Gastrocnemius medialis (tissue), 4 donors: ENCODE data around the gene RBM38. TPM values are rescaled to one million over a fixed set of nuclear protein-coding genes. Genes with fewer than 3 reads are reported as not detected.

Experiments
- ATAC-seq, 2 donors: fragments of 150-250 bp; one replicate each; pipeline ENCODE4 v1.9.1; 2016
- DNase-seq, 2 donors: peaks; one replicate each; pipeline ENCODE4 v3.0.0-alpha.2; 2019
- H3K27ac ChIP-seq, 4 donors: fragments of 200-600 bp; sonication (generic); 1 replicate in 1 of 4; 2 replicates in 3 of 4; pipeline ENCODE4 v1.5.1; 2016 to 2018; ENCODE audit warnings: mild to moderate bottlenecking in 2 of 4, moderate library complexity in 1 of 4
- H3K27me3 ChIP-seq, 3 donors: fragments of 200-600 bp; sonication (generic) in 2 of 3; 1 replicate in 1 of 3; 2 replicates in 2 of 3; pipeline versions ENCODE4 v1.5.1 to v1.6.0; 2016 to 2019; ENCODE audit warnings: mild to moderate bottlenecking in 1 of 3, moderate library complexity in 1 of 3
- H3K36me3 ChIP-seq, 2 donors: fragments of 200-600 bp; sonication (generic) in 1 of 2; one replicate each; pipeline ENCODE4 v1.5.1; 2017 to 2018
- H3K4me1 ChIP-seq, 2 donors: fragments of 200-600 bp; sonication (generic) in 1 of 2; one replicate each; pipeline ENCODE4 v1.5.1; 2016 to 2017; ENCODE audit warnings: mild to moderate bottlenecking in 2 of 2
- H3K4me3 ChIP-seq, 4 donors: fragments of 200-600 bp; sonication (generic) in 3 of 4; 1 replicate in 1 of 4; 2 replicates in 3 of 4; pipeline ENCODE4 v1.5.1; 2016 to 2019; ENCODE audit warnings: mild to moderate bottlenecking in 2 of 4
- H3K9me3 ChIP-seq, 3 donors: fragments of 200-600 bp; sonication (generic) in 2 of 3; 1 replicate in 1 of 3; 2 replicates in 2 of 3; pipeline ENCODE4 v1.5.1; 2016 to 2019
- POLR2A ChIP-seq, 2 donors: fragments of 450-650 bp; IDR thresholded peaks; one replicate each; pipeline ENCODE4 v1.6.1; 2017; ENCODE audit warnings: antibody characterized with exemption in 2 of 2, mild to moderate bottlenecking in 2 of 2, moderate library complexity in 2 of 2
- in situ Hi-C, 4 donors: fragments of 200-750 bp; cut with MboI; loops; one replicate each; pipeline versions ENCODE4 v1.15.0 to v1.8.0; 2017; ENCODE audit warnings: low sequenced_read_pairs in 4 of 4
- intact Hi-C: fragments of 100-400 bp; cut with DNase I; formaldehyde crosslinking; loops from one replicate; pipeline ENCODE4 v1.15.1; 2023; ENCODE audit warnings: low total_unique reads
- total RNA-seq, 4 donors: library from RNA; depleted of rRNA; stranded (reverse); fragments of >200 nt; gene quantifications; one replicate each; pipeline versions ENCODE4 v1.1.0 to v1.2.3, GENCODE V29; 2016
- TF ChIP-seq, protein P1 (sequence below), 5 experiments: fragments of 450-650 bp in 3 of 5; fragments of 200-600 bp in 2 of 5; sonication (generic) in 2 of 5; IDR thresholded peaks in 4 of 5; conservative IDR thresholded peaks in 1 of 5; 1 replicate in 4 of 5; 2 replicates in 1 of 5; pipeline ENCODE4 v1.5.1; 2016 to 2019; ENCODE audit warnings: antibody characterized with exemption in 5 of 5, mild to moderate bottlenecking in 3 of 5, moderate library complexity in 3 of 5

The RBM38 gene
- total RNA-seq, 4 donors from 2014 or later, result 56.7 to 229 (median 177) TPM

DNA sequence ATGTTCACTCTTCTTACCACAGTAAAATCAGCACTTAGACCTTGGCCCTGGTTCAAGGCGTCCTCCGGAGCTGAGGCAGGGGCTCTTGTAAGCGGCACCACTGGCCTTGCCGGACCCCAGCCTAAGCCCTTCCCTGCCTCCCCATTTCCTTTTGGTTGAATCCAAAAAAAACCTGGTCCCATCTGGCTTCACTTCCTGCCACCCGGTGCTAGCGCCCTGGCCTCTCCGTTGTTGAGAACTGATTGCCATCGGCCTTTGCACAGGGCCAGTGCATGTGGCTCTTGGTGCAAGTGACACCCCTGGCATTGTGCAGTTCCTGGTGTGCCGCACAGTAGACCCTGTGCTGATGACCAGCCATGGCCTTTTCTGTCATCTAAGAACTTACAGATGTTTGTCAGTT, 19.0 kb upstream of the RBM38 start:
- Histone ChIP-seq H3K36me3 (peaks cover 0 to 99% of the 10 kb centered on the region in 2 donors), H3K4me1 (no peaks in the 10 kb centered on the region), H3K4me3 (no peak overlapping the region), H3K9me3 (no peaks in the 10 kb centered on the region), H3K27ac (no peak overlapping the region), H3K27me3 (no peaks in the 10 kb centered on the region)
- TF ChIP-seq POLR2A (IDR thresholded peaks at IDR 0.05), result no peak
- TF ChIP-seq, protein P1, sequence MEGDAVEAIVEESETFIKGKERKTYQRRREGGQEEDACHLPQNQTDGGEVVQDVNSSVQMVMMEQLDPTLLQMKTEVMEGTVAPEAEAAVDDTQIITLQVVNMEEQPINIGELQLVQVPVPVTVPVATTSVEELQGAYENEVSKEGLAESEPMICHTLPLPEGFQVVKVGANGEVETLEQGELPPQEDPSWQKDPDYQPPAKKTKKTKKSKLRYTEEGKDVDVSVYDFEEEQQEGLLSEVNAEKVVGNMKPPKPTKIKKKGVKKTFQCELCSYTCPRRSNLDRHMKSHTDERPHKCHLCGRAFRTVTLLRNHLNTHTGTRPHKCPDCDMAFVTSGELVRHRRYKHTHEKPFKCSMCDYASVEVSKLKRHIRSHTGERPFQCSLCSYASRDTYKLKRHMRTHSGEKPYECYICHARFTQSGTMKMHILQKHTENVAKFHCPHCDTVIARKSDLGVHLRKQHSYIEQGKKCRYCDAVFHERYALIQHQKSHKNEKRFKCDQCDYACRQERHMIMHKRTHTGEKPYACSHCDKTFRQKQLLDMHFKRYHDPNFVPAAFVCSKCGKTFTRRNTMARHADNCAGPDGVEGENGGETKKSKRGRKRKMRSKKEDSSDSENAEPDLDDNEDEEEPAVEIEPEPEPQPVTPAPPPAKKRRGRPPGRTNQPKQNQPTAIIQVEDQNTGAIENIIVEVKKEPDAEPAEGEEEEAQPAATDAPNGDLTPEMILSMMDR (IDR thresholded peaks at IDR 0.05 in 4 of 5, conservative IDR thresholded peaks at IDR 0.05 in 1 of 5), result no peak
- in situ Hi-C loops (loop anchor here in 2 of 4 donors (10.0 to 25.0 kb wide), 3 partner anchors 223 to 1290 kb away; partner anchors contain the start of gene STX16 (in 1 of the 2)), intact Hi-C loops (no loop called here)
- no peak for DNase-seq
- no peak for ATAC-seq

DNA sequence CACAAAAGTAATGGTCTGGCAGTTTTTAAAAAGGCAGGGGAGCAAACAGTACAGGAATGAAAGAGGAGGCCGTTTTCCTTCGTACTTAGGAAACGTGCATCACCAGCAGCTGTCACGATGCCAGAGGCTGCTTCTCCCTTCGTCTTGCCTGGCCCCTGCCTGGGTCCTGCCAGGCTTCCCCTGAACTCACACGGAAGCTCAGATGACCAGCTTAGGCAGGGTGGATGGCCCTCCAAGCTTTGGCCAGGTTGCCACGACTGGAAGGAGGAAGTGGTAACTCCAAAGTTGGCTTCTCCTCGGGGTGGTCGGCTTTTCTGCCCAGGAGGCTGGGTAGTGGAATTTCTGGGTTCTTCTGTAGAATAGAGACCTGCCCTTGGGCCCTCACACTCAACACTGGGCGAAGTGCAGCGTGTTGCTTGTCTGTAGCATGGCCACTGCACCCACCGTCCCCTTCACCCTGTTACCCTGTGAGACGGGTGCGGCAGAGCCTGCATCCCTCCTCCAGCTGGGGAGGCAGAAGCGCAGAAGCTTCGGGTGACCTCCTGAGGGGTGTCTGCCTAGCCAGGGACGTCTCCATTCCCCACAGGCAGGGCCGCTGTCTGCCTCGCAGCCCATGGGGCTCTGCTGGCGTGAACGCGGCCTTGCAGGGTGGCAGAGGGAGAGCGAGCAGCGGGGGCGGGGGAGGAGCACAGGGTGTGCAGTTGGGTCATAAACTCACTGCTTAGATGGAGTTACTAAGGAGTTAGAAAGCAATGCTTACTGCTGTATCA, 18.4 kb upstream of the RBM38 start:
- Histone ChIP-seq H3K4me1 (no peaks in the 10 kb centered on the region), H3K9me3 (no peaks in the 10 kb centered on the region), H3K36me3 (peaks cover 0 to 98% of the 10 kb centered on the region in 2 donors), H3K4me3 (no peak overlapping the region), H3K27me3 (no peaks in the 10 kb centered on the region), H3K27ac (no peak overlapping the region)
- ATAC-seq (no peak), DNase-seq (no peak)
- intact Hi-C loops, result no loop called here
- TF ChIP-seq, protein P1 (IDR thresholded peaks at IDR 0.05 in 4 of 5, conservative IDR thresholded peaks at IDR 0.05 in 1 of 5), result no peak
- TF ChIP-seq POLR2A (IDR thresholded peaks at IDR 0.05), result no peak
- in situ Hi-C loops, result loop anchor here in 2 of 4 donors (10.0 to 25.0 kb wide), 3 partner anchors 222 to 1290 kb away; partner anchors contain the start of gene STX16 (in 1 of the 2)

DNA sequence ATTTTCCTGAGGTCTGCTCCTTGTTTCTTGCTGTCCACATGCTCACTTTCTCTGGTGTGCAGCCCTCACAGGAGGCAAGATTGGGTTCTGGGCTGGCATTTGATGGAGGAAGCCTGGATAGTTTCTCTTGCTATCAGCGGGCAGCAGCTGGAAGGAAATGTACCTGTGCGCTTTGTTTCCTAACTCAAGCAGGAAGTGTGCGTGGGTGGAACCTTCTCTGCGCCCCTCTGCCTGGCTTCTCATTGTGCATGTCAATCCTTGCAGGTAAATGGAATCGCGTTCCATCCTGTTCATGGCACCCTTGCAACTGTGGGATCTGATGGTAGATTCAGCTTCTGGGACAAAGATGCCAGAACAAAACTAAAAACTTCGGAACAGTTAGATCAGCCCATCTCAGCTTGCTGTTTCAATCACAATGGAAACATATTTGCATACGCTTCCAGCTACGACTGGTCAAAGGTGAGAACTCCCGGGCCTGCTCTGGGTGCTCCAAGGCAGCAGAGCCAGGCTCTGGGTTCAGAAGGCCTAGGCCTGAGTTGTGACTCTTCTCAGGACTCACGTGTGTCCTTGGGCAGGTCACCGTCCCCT, 16.8 kb upstream of the RBM38 start:
- Histone ChIP-seq H3K9me3 (no peaks in the 10 kb centered on the region), H3K27me3 (no peaks in the 10 kb centered on the region), H3K36me3 (peaks cover 0 to 91% of the 10 kb centered on the region in 2 donors), H3K4me3 (no peak overlapping the region), H3K27ac (no peak overlapping the region), H3K4me1 (no peaks in the 10 kb centered on the region)
- intact Hi-C loops (no loop called here), in situ Hi-C loops (loop anchor here in 2 of 4 donors (10.0 to 25.0 kb wide), 3 partner anchors 220 to 1288 kb away; partner anchors contain the start of gene STX16 (in 1 of the 2))
- TF ChIP-seq, protein P1 (IDR thresholded peaks at IDR 0.05 in 4 of 5, conservative IDR thresholded peaks at IDR 0.05 in 1 of 5), result no peak
- no peak for TF ChIP-seq POLR2A (IDR thresholded peaks at IDR 0.05)
- no peak for ATAC-seq
- no peak for DNase-seq

DNA sequence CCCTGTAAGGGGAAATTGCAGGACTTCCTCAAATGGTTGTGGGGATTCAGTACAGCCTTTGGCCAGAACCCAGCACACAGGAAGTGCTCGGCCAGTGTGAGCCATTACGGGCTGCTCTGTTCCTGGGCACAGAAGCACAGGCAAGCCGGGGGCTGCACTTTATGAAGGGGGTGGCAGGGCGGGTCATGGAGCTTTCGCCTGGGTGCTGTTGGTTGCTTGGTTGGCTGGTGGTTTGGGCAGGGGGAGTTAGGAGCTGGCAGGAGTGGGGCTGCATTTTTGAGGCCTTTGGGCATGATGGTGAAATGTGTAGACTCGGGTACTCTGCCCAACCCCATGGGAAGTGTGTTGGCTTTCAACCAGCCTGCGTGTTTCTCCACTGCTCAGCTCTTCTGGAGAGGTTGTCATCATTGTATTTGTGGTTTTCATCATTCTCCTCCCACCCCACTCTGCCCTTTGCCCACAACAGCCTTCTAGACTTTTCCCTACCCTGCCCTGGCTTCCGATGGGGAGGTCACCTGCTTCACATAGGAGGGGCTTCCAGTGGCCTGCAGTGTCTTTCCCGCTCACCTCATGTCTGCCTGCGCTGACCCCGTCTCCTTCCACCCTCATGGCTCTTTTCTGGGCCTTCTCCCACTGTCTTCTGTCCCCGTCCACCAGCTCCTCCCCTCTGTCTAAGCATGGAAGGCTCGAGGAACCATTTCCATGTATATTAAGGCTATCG, 16.1 kb upstream of the RBM38 start:
- in situ Hi-C loops (loop anchor here (5.0 to 25.0 kb wide), 5 partner anchors 122 to 1287 kb away; partner anchors contain the start of genes PMEPA1 (in 1 of the 4) and STX16 (in 1 of the 4)), intact Hi-C loops (no loop called here)
- no peaks in the 10 kb centered on the region for H3K9me3 ChIP-seq
- H3K4me3 ChIP-seq, result no peak overlapping the region
- no peaks in the 10 kb centered on the region for H3K27me3 ChIP-seq
- DNase-seq (no peak), ATAC-seq (peak; percentile 23 to 27)
- H3K4me1 ChIP-seq, result no peaks in the 10 kb centered on the region
- TF ChIP-seq, protein P1 (IDR thresholded peaks at IDR 0.05 in 4 of 5, conservative IDR thresholded peaks at IDR 0.05 in 1 of 5), result no peak
- TF ChIP-seq POLR2A (IDR thresholded peaks at IDR 0.05), result no peak
- peak overlapping the region in 1 of 4 donors; percentile 25 for H3K27ac ChIP-seq
- peaks cover 0 to 85% of the 10 kb centered on the region in 2 donors for H3K36me3 ChIP-seq
